HG03442 (cell line): ENCODE results near the gene DENND4B.

Experiments
- ATAC-seq: cut with Tn5 transposase; IDR thresholded peaks from one replicate; pipeline ENCODE4 v1.9.1; 2021; ENCODE audit warnings: mild to moderate bottlenecking, moderate library complexity; ENCODE audit not compliant: unreplicated experiment

DENND4B gene

GRCh38 chr1:153973071-153973470, 26.6 kb upstream of the DENND4B start:
- ATAC-seq = no peak

- no peak for ATAC-seq
Observed at GRCh38 chr1:153970346-153970745, 23.8 kb upstream of the DENND4B start.

DNA sequence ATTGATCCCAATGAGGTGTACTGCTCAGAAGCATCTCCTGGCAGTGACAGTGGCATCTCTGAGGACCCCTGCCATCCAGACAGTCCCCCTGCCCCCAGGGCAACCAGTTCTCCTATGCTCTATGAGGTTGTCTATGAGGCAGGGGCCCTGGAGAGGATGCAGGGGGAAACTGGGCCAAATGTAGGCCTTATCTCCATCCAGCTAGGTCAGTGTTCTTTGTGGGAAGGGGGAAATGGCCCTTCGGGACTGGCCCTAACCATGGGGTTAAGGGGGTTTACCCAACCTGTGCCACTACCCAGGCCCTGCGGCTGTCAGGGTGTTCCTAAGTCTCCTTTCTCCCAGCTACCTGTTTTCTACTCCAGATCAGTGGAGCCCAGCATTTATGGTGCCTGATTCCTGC, 22.5 kb upstream of the DENND4B start:
- ATAC-seq = no peak

DNA sequence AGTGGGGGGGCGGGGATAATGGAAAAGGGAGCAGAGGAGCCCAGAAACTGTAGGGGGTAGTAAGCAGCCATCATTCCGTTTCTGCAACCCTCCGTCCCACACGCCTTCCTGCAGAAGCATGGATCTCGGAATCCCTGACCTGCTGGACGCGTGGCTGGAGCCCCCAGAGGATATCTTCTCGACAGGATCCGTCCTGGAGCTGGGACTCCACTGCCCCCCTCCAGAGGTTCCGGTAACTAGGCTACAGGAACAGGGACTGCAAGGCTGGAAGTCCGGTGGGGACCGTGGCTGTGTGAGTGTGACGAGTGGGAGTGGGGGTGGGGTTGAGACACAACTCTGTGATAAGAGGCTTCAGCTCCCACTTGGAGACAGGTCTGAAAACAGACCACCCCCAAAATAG, 21.9 kb upstream of the DENND4B start:
- ATAC-seq = no peak

- no peak for ATAC-seq
Observed at GRCh38 chr1:153968000-153968363, 21.5 kb upstream of the DENND4B start.

- ATAC-seq = peak; percentile 63
Observed at GRCh38 chr1:153967107-153967999, 20.8 kb upstream of the DENND4B start, which contains the start of gene CREB3L4. TSS of gene CREB3L4 (plus strand) at chr1:153967902. CDS start at chr1:153968526, 624 bp downstream.

DNA sequence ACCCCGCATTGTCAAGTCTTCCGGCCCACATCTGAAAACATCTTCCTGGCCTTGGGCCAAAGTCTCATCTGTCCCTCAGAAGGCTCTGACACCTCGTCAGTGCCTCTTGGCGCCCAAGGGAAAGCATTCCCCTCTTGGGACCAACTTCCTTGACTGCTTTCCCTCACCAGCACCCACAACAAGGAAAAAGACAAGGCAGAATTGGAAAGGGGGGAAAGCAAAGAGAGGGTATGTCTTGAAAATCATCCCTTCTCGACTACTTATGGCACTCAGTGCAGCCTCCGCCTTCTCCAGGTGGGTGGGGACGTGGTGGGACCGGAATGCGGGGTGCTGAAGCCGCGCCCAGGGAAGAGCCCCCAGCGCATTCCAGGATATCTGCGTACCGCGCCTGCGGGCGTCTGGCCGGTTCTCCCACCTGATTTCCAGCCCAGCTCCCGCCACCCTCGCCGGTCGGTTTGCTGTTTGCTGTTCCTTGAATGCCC, 17.4 kb upstream of the DENND4B start:
- no peak for ATAC-seq

- ATAC-seq = peak; percentile 44
Observed at GRCh38 chr1:153963030-153963849, 16.7 kb upstream of the DENND4B start, which contains the start of gene SLC39A1. TSS of gene SLC39A1 (minus strand) at chr1:153963537. CDS start at chr1:153962715, 822 bp downstream.

DNA sequence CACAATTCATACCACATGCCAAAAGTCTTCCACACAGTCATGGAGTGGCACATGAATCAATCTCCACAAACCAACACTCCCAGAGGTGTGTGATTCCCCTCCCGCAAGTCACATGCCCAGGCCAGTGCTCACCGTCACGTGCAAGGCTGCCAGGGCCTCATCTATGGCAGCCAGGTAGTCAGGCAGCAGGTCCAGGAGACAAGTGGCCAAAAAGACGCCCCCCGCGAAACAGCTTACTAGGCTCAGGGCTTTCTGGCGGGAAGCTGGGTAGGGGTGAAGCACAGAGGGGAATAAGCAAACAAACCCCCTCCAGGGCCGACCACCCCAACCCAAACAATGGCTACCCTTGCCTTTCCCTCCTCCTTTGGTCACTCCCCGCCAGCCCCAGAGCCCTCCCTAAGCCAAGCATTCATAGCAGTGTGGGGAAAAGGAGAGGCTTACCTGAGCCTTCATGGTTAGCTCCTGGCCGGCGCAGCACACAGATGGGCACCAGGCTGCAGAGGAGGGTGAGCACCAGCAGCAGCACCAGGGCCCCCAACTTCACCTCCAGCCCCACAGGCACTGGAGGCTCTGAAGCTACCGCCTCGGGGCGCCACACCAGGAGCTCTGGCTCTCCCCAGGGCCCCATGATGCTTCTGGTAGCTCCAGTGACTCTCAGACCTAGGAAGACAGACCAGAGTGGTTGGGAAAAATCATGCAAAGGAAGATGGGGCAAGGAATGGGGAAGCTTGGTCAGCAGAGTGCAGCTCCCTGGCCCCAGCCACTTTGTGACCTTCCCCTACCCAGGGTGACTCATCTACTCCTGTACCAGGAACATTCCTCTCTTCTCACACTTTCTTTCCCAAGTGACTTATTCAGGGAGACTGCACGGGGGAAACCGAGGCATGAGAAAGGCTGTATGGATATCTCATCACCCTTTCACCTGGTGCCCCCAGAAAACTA, 15.8 kb upstream of the DENND4B start:
- ATAC-seq = no peak

DNA sequence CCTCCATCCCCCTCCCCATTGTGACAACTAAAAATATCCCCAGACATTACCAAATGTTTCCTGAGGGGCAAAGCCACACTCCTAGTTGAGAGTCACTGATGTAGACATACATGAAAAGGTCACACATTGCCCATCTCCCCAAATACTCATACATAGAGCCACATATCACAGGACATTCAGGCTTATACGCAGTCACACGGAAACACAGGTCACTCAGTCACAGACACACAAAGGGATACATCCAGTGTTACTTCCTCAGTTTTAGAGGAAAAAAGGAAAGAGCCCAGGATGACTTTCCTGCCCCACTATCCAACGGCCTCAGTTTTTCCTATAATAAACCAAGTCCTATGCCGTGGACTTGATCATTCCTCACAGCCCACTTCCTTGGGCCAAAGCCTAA, 14.9 kb upstream of the DENND4B start:
- ATAC-seq = no peak

- ATAC-seq = no peak
Observed at GRCh38 chr1:153960206-153960605, 13.7 kb upstream of the DENND4B start.

- ATAC-seq = no peak
Observed at GRCh38 chr1:153959454-153959853, 12.9 kb upstream of the DENND4B start.

GRCh38 chr1:153958961-153959260, 12.4 kb upstream of the DENND4B start:
- no peak for ATAC-seq

DNA sequence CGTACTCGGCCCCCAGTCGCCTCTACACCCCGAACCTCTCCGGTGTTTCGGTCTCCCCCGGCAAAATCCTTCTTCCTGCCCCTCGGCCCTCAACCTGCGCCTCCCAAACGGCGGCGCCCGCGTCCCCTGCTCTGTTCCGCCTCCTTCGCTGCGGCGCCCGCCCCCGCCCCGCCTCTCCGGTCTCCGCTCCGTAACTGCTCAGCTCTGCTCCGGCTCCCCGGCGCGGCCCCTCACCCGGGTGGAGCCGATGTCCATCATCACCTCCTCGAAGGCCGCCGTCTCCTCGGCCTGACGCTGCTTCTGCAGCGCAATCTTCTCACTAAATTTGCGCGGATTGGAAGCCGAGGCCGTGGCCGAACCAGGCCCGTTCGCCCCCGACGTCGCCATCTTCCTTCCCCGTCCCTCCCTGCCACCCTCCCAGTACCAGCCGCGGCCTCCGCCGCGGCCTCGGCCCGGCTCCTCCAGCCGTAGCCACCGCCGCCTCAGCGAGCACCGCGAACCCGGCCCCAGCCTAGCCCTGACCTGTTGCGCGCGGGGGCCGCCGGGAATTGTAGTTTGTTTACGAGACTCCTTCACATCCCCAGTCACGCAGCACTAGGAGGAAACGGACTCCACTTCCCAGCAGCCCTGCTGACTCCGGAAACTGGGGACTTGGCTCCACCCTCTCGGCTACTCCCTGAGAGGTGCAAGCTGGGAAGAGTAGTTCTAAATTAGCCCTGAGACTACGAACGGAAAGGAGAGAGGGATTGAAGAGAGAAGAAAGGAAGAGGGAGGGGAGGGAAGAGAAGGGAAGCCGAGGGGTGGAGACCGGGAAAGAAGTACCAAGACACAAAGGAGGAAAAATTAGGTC, 11.8 kb upstream of the DENND4B start, which contains the start of gene CRTC2:
CRTC2 (minus strand) TSS at position 502 of the 850 bp plus-strand sequence; CDS start at position 387, 115 bp downstream.
- ATAC-seq = peak; percentile 73

DNA sequence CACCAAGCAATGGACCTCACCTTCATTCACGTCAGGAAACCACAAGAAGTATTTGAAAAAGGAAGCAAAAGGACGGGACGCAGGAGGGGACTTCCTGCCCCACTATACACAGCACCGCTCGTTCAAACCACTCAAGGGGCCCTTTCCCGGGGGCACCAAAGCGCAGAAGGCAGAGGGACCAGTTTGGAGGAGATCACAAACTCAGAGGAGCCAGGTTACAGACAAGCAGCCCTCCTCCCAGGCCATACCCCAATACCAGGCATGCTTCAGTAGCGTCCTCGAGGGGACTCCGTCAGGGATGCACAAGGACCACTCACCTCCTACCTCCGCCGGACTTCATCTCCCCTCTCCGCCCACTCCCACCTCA, 11.2 kb upstream of the DENND4B start:
- peak; percentile 5 for ATAC-seq

GRCh38 chr1:153956997-153957715, 10.6 kb upstream of the DENND4B start:
- ATAC-seq = no peak

- no peak for ATAC-seq
Observed at GRCh38 chr1:153954826-153955225, 8.3 kb upstream of the DENND4B start.

GRCh38 chr1:153953859-153954365, 7.4 kb upstream of the DENND4B start:
- ATAC-seq = no peak

DNA sequence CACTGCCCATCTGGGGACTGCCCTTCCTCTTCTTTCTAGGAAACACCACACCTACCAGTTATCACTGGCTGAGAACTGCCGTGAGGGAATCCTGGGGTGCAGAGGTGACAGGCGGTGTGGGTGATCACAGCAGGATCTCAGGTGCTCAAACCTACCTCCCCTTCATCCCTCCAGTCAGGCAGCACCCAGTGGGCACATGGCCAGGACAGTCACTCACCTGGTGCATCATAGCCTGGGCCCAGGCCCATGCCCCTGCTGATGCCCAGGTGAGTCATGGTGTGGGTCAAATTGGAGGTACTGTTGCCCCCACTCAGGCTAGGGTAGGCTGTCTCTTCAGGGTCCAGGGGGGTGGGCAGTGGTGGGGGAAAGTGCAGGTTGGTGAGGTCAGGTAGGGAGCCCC, 5.3 kb upstream of the DENND4B start:
- ATAC-seq = no peak
